OCI-LY7 (cell line): ENCODE data around the gene NHERF2. TPM values are rescaled to one million over a fixed set of nuclear protein-coding genes. Genes with fewer than 3 reads are reported as not detected.
"Not testable (repeated sequence)": the region's sequence is repeated elsewhere in the genome, so short reads cannot be mapped to it uniquely, and the experiment has no call there.

Experiments used
- BruUV-seq: library from RNA; stranded (reverse); fragments of 400-500 nt; replicated peaks from 2 replicates; lab custom pipeline; 2021; lab: Mats Ljungman, UMichigan
- CTCF ChIA-PET: fragments of 300-600 bp; sonication (Branson Sonifier 250); formaldehyde crosslinking; loops from one replicate; lab custom pipeline; 2022; ENCODE audit warnings: antibody characterized with exemption; ENCODE audit not compliant: unreplicated experiment; lab: Charles Lee
- POLR2A ChIA-PET: fragments of 300-600 bp; sonication (Branson Sonifier 250); formaldehyde crosslinking; loops from one replicate; lab custom pipeline; 2022; ENCODE audit warnings: antibody characterized with exemption; lab: Charles Lee
- DNase-seq: peaks from one replicate; pipeline ENCODE4 v3.0.0-alpha.2; 2015; ENCODE audit warnings: low spot score
- H2AFZ ChIP-seq: fragments of 200-600 bp; sonication (generic), shearing (Covaris generic); 2 replicates; pipeline ENCODE4 v1.6.1; 2014; ENCODE audit warnings: mild to moderate bottlenecking, antibody characterized with exemption, low read length, moderate library complexity
- H3K27ac ChIP-seq: fragments of 200-600 bp; sonication (generic); 2 replicates; pipeline ENCODE4 v1.5.1; 2014; ENCODE audit warnings: mixed run types, low read depth, mild to moderate bottlenecking, moderate library complexity, low read length, inconsistent platforms; ENCODE audit not compliant: poor library complexity, severe bottlenecking
- H3K36me3 ChIP-seq: fragments of 200-600 bp; sonication (generic); 2 replicates; pipeline ENCODE4 v1.6.1; 2014; ENCODE audit warnings: mild to moderate bottlenecking, antibody characterized with exemption, low read length, moderate library complexity, mixed read lengths; ENCODE audit not compliant: insufficient read depth
- H3K4me1 ChIP-seq: fragments of 200-600 bp; sonication (generic); 2 replicates; pipeline ENCODE4 v1.5.1; 2014; ENCODE audit warnings: mild to moderate bottlenecking, low read length; ENCODE audit not compliant: insufficient read depth, poor library complexity, severe bottlenecking
- H3K4me2 ChIP-seq: fragments of 200-600 bp; sonication (generic); 2 replicates; pipeline ENCODE4 v1.6.1; 2014; ENCODE audit warnings: mild to moderate bottlenecking, low read length
- H3K4me3 ChIP-seq: fragments of 200-600 bp; sonication (generic); 2 replicates; pipeline ENCODE4 v1.5.1; 2014; ENCODE audit warnings: mild to moderate bottlenecking, low read depth, low read length; ENCODE audit not compliant: poor library complexity, severe bottlenecking
- H3K79me2 ChIP-seq: fragments of 200-600 bp; sonication (generic); 2 replicates; pipeline ENCODE4 v1.6.1; 2016; ENCODE audit warnings: low read depth, mild to moderate bottlenecking, low read length, moderate library complexity, mixed read lengths; ENCODE audit not compliant: insufficient read depth
- H3K9me2 ChIP-seq: fragments of 200-600 bp; sonication (generic); 2 replicates; pipeline ENCODE4 v1.6.1; 2016; ENCODE audit warnings: mild to moderate bottlenecking, low read length, mixed read lengths; ENCODE audit not compliant: insufficient read depth
- H3K9me3 ChIP-seq: fragments of 200-600 bp; sonication (generic); 2 replicates; pipeline ENCODE4 v1.6.1; 2014; ENCODE audit warnings: mild to moderate bottlenecking, mixed run types, low read length, mixed read lengths
- H4K20me1 ChIP-seq: fragments of 200-600 bp; sonication (generic); 2 replicates; pipeline ENCODE4 v1.6.1; 2014; ENCODE audit warnings: mild to moderate bottlenecking, antibody characterized with exemption, low read length, moderate library complexity, mixed read lengths; ENCODE audit not compliant: insufficient read depth
- EZH2phosphoT487 ChIP-seq: fragments of 200-600 bp; sonication (generic); IDR thresholded peaks from 2 replicates; pipeline ENCODE4 v1.6.1; 2018; ENCODE audit warnings: low read depth, borderline replicate concordance, mild to moderate bottlenecking, mixed run types, antibody characterized with exemption, low read length, moderate library complexity, mixed read lengths
- intact Hi-C: fragments of 100-400 bp; cut with micrococcal nuclease; formaldehyde crosslinking; loops from one replicate; pipeline ENCODE4 v1.10.0; 2022; ENCODE audit not compliant: unreplicated experiment
- total RNA-seq, 2 experiments: library from RNA; depleted of rRNA in 1 of 2; stranded (reverse); fragments of >200 nt in 1 of 2; shearing (Covaris generic) in 1 of 2; gene quantifications; 2 replicates each; pipeline ENCODE4 v1.2.3, GENCODE V29; 2014 to 2022
- TF ChIP-seq, protein P1 (sequence below): fragments of 200-600 bp; sonication (generic); conservative IDR thresholded peaks from 2 replicates; pipeline ENCODE4 v1.5.1; 2014; ENCODE audit warnings: mild to moderate bottlenecking, antibody characterized with exemption, low read length, moderate library complexity, mixed read lengths

NHERF2 gene
- total RNA-seq, 2 experiments from 2014 or later: 0.27 TPM; not detected in 1

DNA sequence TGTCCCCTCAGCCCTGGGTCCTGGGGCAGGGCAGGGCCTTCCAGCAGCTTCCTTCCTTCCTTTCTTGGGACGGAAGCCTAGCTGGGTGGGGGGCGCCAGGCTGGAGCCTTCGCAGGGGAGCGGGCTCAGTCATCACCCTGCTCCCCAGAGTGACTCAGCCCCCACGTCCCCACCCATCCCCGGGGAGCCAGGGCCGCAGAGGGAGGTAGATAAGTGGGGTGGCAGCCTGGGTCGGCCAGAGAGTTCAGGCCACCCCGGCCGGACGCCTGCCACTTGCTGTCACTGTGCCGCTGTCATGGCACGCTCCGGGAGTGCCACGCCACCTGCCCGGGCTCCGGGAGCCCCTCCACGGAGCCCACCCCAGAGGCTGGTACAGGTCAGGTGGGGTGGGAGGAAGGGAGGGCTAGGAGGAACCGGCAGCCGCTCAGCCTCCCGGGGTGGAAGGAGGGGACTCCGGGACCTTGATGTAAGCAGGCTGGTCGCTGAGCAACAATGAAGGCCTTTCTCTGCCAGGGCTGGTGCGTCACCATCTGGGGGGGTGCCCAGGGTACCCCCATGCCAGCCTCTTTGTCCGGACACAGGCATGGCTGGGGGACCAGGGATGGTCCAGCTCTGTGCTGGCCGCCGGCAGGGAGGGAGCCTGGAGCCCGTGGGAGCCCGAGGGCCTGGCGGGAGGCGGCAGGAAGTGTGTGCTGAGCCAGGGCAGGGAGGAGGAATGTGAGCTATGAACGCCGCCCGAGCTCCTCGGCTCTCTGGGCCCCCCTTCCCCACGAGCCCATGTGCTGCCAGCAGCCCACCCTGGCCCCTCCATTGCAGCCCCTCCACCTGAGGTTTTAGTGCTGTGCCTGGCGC is 6.6 kb downstream of the NHERF2 start:
- H3K9me2 ChIP-seq: no peaks in the 10 kb centered on the region
- no peaks in the 10 kb centered on the region for H3K4me1 ChIP-seq
- no peak overlapping the region for H3K4me2 ChIP-seq
- H3K9me3 ChIP-seq: no peaks in the 10 kb centered on the region
- ChIA-PET POLR2A (interaction anchor here (1.0 kb wide), 1 partner anchor 11 kb away, joined by 3 read pairs; no protein-coding TSS in a partner anchor), CTCF (no interaction called here)
- TF ChIP-seq EZH2phosphoT487: no peak
- TF ChIP-seq, protein P1, sequence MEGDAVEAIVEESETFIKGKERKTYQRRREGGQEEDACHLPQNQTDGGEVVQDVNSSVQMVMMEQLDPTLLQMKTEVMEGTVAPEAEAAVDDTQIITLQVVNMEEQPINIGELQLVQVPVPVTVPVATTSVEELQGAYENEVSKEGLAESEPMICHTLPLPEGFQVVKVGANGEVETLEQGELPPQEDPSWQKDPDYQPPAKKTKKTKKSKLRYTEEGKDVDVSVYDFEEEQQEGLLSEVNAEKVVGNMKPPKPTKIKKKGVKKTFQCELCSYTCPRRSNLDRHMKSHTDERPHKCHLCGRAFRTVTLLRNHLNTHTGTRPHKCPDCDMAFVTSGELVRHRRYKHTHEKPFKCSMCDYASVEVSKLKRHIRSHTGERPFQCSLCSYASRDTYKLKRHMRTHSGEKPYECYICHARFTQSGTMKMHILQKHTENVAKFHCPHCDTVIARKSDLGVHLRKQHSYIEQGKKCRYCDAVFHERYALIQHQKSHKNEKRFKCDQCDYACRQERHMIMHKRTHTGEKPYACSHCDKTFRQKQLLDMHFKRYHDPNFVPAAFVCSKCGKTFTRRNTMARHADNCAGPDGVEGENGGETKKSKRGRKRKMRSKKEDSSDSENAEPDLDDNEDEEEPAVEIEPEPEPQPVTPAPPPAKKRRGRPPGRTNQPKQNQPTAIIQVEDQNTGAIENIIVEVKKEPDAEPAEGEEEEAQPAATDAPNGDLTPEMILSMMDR: no peak
- no peaks in the 10 kb centered on the region for H3K79me2 ChIP-seq
- H4K20me1 ChIP-seq: no peaks in the 10 kb centered on the region
- no peaks in the 10 kb centered on the region for H3K36me3 ChIP-seq
- intact Hi-C loops: no loop called here
- no peak overlapping the region for H3K27ac ChIP-seq
- H3K4me3 ChIP-seq: no peak overlapping the region
- no peak overlapping the region for H2AFZ ChIP-seq
- no TSS peak for BruUV-seq
- DNase-seq: no peak

DNA sequence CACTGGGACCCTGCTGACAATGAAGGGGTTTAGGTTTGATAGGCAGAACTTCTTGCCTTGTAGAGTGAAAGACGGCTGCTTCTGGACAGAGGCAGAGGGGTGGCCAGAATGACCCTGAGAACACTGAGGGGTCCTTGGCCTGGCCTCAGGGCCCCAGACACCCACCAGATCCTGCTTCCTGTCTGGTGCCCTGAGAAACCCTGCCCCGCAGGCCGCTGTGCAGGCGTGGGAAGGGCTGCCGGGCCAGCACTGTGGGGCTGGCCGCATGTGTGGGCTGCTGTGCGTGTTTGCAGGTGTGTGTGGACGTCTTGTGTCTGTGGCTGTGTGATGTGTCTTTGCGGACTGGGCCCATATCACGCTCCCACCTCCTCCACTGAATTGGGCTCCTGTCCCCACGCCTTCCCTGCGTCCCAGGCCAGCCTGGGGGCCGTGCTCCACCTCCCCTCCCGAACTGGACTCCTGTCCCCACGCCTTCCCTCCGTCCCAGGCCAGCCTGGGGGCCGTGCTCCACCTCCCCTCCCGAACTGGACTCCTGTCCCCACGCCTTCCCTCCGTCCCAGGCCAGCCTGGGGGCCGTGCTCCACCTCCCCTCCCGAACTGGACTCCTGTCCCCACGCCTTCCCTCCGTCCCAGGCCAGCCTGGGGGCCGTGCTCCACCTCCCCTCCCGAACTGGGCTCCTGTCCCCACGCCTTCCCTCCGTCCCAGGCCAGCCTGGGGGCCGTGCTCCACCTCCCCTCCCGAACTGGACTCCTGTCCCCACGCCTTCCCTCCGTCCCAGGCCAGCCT is 7.4 kb downstream of the NHERF2 start:
- H3K79me2 ChIP-seq, H4K20me1 ChIP-seq, BruUV-seq, H3K9me2 ChIP-seq, H3K9me3 ChIP-seq, H2AFZ ChIP-seq, H3K4me2 ChIP-seq, H3K27ac ChIP-seq, H3K4me1 ChIP-seq, H3K36me3 ChIP-seq, H3K4me3 ChIP-seq, CTCF ChIA-PET, POLR2A ChIA-PET, DNase-seq, intact Hi-C loops: not testable (repeated sequence)

DNA sequence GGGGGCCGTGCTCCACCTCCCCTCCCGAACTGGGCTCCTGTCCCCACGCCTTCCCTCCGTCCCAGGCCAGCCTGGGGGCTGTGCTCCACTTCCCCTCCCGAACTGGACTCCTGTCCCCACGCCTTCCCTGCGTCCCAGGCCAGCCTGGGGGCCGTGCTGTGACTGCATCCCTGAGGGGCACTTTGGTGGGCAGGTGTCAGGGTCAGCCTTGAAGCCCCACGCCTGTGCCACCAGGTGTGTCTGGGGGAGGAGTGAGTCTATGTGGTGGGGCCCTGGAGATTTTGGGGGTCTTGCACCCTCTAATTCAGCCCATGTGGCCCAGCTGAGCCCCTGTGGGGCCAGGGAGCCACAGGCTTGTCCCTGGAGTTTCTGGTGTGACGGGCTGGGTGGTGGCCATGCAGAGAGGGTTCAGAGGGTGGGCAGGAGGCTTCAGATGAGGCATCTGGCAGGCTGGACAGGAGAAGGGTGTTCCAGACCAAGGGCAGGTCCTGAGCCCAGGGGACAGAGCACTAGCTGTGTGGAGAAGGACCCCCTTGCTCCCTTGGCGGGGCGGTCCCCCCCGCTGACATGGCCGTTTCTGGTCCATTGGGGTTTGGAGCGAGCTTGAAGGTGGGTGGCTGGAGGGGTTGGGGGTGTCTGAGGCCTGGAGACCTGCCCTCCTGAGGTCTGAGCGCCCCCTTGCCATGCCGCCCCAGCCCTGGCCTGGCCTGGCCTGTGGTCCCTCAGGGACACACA is 8.2 kb downstream of the NHERF2 start:
- H3K4me1 ChIP-seq: no peaks in the 10 kb centered on the region
- no peaks in the 10 kb centered on the region for H4K20me1 ChIP-seq
- no peak overlapping the region for H3K4me2 ChIP-seq
- intact Hi-C loops: no loop called here
- no peaks in the 10 kb centered on the region for H3K79me2 ChIP-seq
- no peaks in the 10 kb centered on the region for H3K9me2 ChIP-seq
- H3K9me3 ChIP-seq: no peaks in the 10 kb centered on the region
- no peak for TF ChIP-seq EZH2phosphoT487
- TF ChIP-seq, protein P1: no peak
- BruUV-seq: no TSS peak
- no peaks in the 10 kb centered on the region for H3K36me3 ChIP-seq
- no peak overlapping the region for H2AFZ ChIP-seq
- ChIA-PET POLR2A (no interaction called here), CTCF (no interaction called here)
- DNase-seq: no peak
- no peak overlapping the region for H3K27ac ChIP-seq
- H3K4me3 ChIP-seq: no peak overlapping the region
